ENCODE results near the gene TRRAP.

DNA sequence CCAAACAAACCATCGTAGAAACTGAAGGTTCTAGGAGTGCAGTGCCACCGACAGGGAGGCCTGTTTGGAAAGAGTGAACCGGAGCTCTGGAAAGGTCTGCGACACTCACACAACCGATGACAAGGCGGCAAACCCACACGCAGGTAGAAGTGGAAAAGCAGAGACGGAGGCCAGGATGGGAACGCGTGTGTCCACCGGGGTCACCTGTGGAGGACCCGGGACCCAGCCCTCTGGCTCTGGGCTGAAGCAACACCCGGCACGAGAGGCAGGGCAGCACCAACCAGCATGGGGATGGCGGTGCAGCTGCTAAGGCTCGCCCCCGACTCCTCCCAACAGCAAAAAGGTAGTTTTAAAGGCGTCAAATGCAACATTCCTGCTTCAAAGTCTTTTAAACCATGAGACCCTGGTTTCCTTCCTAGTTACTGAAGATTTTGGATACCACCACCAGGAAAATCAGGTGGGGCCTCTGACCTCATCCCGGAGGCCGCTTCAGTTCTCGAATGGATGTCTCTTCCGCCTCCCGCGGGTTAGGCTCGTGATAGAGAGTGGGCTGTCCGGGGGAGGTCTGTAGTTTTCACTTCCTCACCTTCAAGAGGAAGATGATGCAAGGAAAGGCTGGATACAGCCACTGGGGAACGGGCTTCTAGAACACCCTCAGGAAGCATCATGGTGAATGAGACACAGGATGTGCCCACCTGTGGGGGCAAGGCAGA is 150.1 kb downstream of the TRRAP start:
- TF ChIP-seq EZH2 (optimal IDR thresholded peaks at IDR 0.05; ENCODE audit: low read depth, low read length), result no peak
- TF ChIP-seq, protein P1, sequence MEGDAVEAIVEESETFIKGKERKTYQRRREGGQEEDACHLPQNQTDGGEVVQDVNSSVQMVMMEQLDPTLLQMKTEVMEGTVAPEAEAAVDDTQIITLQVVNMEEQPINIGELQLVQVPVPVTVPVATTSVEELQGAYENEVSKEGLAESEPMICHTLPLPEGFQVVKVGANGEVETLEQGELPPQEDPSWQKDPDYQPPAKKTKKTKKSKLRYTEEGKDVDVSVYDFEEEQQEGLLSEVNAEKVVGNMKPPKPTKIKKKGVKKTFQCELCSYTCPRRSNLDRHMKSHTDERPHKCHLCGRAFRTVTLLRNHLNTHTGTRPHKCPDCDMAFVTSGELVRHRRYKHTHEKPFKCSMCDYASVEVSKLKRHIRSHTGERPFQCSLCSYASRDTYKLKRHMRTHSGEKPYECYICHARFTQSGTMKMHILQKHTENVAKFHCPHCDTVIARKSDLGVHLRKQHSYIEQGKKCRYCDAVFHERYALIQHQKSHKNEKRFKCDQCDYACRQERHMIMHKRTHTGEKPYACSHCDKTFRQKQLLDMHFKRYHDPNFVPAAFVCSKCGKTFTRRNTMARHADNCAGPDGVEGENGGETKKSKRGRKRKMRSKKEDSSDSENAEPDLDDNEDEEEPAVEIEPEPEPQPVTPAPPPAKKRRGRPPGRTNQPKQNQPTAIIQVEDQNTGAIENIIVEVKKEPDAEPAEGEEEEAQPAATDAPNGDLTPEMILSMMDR (IDR thresholded peaks at IDR 0.05; ENCODE audit: low read length), result no peak

Measured in MM.1S (cell line).